Measurements from ENCODE around the gene FCN1.

- TF ChIP-seq CTCF (IDR thresholded peaks at IDR 0.05; ENCODE audit: low read length): no peak
- no peak for TF ChIP-seq EZH2 (optimal IDR thresholded peaks at IDR 0.05; ENCODE audit: low read depth, low read length)
- TF ChIP-seq EZH2phosphoT487 (IDR thresholded peaks at IDR 0.05; ENCODE audit: low read length): no peak
Observed at GRCh38 chr9:134965851-134966250, 48.1 kb upstream of the FCN1 start.
